AG09309 (cell line): ENCODE data around the gene CST11.

Experiments used
- DNase-seq: peaks from one replicate; pipeline ENCODE4 v3.0.0-alpha.2; 2010; ENCODE audit warnings: low read depth
- H3K4me3 ChIP-seq: 2 replicates; pipeline ENCODE4 v1.5.1; 2011; ENCODE audit warnings: mild to moderate bottlenecking, low read depth, low read length, moderate library complexity; ENCODE audit not compliant: control insufficient read depth
- TF ChIP-seq, protein P1 (sequence below): IDR thresholded peaks from 2 replicates; pipeline ENCODE4 v1.5.1; 2011; ENCODE audit warnings: mild to moderate bottlenecking, low read depth, low read length, inconsistent platforms; ENCODE audit not compliant: insufficient read depth, control insufficient read depth; ENCODE audit errors: missing control alignments

The CST11 gene

DNA sequence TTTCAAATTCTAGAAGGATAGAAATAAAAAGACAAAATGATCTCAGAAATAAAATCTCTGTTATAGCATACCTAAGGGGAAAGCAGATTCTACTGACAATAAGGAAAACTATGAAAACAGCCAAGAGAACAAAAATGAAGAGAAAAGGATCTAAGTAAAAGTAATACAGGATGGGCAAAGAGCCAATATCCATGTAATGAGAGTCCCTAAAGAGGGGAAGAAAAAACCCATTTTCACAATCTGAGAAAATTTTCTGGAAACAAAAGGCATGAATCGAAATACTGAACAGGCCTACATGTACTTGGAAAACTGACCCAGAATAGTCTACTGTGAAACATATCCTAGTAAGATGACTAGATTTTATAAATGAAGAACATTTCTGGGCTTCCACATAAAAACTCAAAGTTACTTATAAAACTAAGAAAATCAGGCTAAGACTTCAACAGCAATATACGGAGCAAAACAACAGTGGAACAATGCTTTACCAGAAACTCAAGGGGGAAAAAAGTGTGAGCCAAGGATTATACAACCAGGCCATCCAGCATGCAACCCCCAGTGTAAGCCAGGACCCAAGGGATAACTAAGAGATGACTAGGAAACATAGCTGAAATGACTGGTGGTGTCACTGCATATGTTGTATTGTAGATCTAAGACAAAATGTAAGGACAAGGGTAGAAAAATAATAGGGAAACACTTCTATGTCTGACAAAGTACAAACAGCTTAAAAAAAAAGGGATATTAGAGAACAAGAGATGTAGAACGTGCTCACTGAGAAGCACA lies 41.6 kb downstream of the CST11 start:
- TF ChIP-seq, protein P1, sequence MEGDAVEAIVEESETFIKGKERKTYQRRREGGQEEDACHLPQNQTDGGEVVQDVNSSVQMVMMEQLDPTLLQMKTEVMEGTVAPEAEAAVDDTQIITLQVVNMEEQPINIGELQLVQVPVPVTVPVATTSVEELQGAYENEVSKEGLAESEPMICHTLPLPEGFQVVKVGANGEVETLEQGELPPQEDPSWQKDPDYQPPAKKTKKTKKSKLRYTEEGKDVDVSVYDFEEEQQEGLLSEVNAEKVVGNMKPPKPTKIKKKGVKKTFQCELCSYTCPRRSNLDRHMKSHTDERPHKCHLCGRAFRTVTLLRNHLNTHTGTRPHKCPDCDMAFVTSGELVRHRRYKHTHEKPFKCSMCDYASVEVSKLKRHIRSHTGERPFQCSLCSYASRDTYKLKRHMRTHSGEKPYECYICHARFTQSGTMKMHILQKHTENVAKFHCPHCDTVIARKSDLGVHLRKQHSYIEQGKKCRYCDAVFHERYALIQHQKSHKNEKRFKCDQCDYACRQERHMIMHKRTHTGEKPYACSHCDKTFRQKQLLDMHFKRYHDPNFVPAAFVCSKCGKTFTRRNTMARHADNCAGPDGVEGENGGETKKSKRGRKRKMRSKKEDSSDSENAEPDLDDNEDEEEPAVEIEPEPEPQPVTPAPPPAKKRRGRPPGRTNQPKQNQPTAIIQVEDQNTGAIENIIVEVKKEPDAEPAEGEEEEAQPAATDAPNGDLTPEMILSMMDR, result no peak
- no peak overlapping the region for H3K4me3 ChIP-seq
- no peak for DNase-seq

DNA sequence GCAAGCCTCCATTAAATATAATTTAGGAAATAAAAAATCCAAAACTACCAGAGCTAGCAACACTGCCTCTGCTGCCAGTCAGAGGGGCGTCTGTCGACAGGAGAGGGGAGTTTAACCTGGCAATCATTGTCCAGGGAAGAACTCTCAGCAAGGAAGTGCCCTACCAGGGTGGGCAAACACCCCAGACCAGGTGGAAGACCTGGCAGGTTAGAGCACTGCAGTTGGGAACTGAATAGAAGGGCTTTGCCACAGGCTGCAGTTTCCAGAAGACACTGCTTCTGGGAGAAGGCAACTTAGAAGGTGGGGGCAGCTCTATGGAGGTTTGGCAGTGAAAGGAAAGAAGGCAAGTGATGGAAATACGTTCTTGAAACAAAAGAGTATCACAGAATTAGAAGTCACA lies 42.9 kb downstream of the CST11 start:
- H3K4me3 ChIP-seq, result no peak overlapping the region
- DNase-seq, result no peak
- TF ChIP-seq, protein P1, result no peak

DNA sequence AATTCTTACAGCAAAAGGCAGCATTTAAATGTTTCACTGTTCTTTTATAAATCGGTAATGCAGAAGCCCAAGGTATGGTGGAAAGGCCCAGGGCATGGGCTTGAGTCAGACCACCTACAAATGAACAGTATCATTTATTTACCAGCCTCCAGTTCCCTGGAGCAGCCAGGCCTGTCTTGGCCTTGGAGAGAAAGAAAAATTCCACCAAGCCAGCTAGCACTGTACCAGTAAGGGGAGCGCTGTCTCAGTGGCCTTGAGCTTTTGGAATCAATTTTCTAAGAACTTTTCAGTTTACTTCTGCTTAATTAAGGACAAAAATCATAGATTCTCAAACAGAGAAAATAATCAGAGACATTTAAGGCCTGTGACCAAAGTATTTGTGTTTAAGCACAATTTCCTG lies 43.7 kb downstream of the CST11 start:
- DNase-seq, result no peak
- TF ChIP-seq, protein P1, result no peak
- H3K4me3 ChIP-seq, result no peak overlapping the region

DNA sequence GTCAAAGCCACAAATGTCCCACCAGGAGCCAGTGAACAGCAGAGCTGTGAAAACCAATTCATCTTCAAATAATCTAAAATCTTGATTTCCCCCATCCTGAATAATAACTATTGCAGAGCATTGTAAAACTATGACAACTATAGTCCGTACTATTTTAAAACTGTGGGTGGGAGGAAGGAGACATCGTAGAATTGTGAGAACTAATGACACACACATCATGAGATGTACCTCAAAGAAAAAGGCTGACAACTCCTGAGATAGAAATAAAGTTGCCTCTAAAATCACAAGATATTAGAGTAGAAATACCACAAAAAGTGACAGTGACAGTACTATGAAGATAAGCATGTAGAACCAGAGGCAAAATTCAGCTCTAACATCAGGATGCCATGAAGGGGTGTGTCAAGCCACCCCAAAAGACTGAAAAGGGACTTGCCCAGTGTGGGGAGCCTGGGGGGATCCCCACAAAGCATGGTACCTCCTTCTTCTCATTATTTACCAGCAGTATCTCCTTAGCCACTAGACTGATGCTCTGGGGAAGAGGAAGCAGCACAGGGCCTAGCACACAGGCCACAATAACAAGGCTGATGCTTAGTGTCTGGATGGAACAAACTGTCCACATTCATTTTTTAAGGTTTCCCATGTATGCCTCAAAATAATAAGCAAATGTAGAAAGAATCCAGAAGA lies 44.8 kb downstream of the CST11 start:
- no peak overlapping the region for H3K4me3 ChIP-seq
- TF ChIP-seq, protein P1, result no peak
- DNase-seq, result no peak

DNA sequence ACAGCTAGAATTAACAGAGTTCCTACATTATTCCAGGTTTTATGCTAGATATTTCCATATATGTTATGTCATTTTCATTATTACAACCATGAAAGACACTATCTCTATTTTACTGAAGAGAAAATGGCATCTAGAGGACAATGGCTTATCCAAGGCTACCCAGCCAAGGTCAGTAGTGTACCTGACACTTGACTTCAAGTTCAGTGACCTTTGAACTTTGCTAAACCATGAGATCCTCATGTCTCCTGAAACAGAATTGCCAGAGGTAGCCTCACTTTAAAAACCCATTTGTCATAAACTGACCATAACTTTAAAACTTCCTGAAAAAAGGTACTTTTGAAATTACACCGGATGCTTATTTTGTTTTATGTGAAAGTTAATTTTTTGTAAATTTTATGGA lies 45.8 kb downstream of the CST11 start:
- no peak for DNase-seq
- H3K4me3 ChIP-seq, result no peak overlapping the region
- TF ChIP-seq, protein P1, result no peak

DNA sequence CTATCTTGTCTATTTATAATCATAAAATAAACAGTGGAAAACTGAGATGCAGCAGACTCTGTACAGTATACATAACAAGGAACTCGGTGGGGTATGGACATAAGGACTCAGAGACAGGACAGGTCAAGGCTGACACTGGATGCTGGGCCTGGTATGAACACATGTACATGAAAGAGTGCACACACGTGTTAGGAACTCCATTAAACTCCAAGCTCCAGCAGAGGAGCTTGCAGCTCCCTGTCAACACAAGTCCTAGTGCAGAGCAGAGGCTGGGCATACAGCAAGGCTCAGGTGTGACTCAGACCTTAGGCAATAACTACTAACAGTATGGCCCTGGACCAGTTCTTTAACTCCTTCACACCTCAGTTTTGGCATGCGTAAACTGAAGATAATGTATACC lies 48.5 kb downstream of the CST11 start:
- TF ChIP-seq, protein P1, result no peak
- H3K4me3 ChIP-seq, result no peak overlapping the region
- DNase-seq, result no peak
